ENCODE results near the gene ACOX1. TPM values are rescaled to one million over a fixed set of nuclear protein-coding genes. Genes with fewer than 3 reads are reported as not detected.

Gene ACOX1
- total and polyA plus RNA-seq, 2 of the 13 experiments (the other 11 are each of a cell fraction or from before 2014, with no cell fraction given), result 86.4 to 120 TPM

DNA sequence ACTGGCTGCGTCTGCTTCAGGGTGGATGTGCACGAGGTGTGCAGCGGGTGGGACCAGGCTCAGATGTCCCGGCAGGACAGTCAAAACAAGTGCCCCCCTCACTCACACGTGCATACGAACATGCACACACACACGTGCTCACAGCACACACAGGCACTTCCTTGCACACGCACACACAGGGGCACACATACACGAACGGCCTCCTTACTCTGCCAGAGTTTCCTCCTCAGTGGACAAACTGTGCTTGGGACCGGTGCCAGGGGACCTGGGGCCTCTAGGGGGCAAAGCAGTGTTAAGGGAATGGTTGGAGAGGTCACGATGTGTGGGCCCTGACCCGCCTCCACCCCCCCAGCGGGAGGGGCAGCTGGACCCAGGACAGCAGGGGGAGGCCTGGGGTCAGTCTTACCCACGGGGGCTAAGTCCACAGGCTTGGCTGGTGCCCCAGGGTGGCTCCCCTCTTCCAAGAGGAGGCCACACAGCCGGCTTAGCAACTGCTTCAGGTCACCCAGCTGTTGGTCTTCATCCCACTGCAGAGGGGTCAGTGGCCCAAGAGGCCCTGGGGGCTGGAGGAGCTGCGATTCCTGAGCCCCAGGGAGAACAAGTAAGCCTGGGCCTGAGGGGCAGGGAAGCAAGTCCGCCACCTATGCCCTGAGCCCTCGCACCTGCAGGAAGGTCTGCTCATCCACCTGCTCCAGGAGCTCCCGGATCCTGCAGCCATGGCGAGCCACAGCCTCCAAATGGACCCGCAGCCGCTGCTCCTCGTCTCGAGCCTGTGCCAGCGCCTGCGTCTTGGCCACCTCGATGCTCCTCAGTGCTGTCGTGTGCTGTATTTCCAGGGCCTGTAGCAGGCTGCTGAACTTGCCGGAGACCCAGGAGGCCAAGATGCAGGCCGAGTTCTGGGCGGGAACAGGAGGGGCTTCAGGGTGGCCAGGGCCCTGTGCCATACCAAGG lies 87.1 kb downstream of the ACOX1 start (continued):
- TF ChIP-seq TCF12 (IDR thresholded peaks at IDR 0.05), result no peak
- TF ChIP-seq TCF12 (CRISPR knock-in tag; IDR thresholded peaks at IDR 0.05), result peak; percentile 15; the same call in 1 of the 2 replicates
- TF ChIP-seq SP2 (CRISPR knock-in tag; IDR thresholded peaks at IDR 0.05), result no peak
- TF ChIP-seq REPIN1 (CRISPR knock-in tag; IDR thresholded peaks at IDR 0.05; ENCODE audit: borderline replicate concordance, low read depth), result peak; percentile 65; the same call in 1 of the 2 replicates
- no peak for TF ChIP-seq ZNF619 (CRISPR knock-in tag; IDR thresholded peaks at IDR 0.05)
- no peak for TF ChIP-seq ZNF776 (CRISPR knock-in tag; IDR thresholded peaks at IDR 0.05)
- TF ChIP-seq NRL (CRISPR knock-in tag; IDR thresholded peaks at IDR 0.05; ENCODE audit: borderline replicate concordance), result no peak; the same call in 1 of the 2 replicates
- peak; percentile 55; the same call in 1 of the 2 replicates for TF ChIP-seq ZNF564 (CRISPR knock-in tag; IDR thresholded peaks at IDR 0.05)
- peak; percentile 82 for TF ChIP-seq TBX2 (CRISPR knock-in tag; IDR thresholded peaks at IDR 0.05; ENCODE audit: borderline replicate concordance)
- TF ChIP-seq SKI (IDR thresholded peaks at IDR 0.05; ENCODE audit: partially characterized antibody), result no peak
- no peak for TF ChIP-seq ZNF577 (CRISPR knock-in tag; IDR thresholded peaks at IDR 0.05; ENCODE audit: borderline replicate concordance, low read depth)
- TF ChIP-seq ZNF225 (CRISPR knock-in tag; IDR thresholded peaks at IDR 0.05), result 0 out of 2 replicates have a peak, but pooled peaks have one; percentile 19
- TF ChIP-seq ZNF605 (CRISPR knock-in tag; IDR thresholded peaks at IDR 0.05), result peak; percentile 81
- 0 out of 2 replicates have a peak, but pooled peaks have one; percentile 42 for TF ChIP-seq ZNF337 (CRISPR knock-in tag; IDR thresholded peaks at IDR 0.05; ENCODE audit: borderline replicate concordance, low read depth)
- no peak; the same call in 1 of the 2 replicates for TF ChIP-seq BRD4 (CRISPR knock-in tag; IDR thresholded peaks at IDR 0.05)
- TF ChIP-seq ZNF205 (CRISPR knock-in tag; IDR thresholded peaks at IDR 0.05), result peak; percentile 89
- no peak for TF ChIP-seq PTBP1 (IDR thresholded peaks at IDR 0.05; ENCODE audit: low read depth, low read length, poor library complexity, severe bottlenecking)
- peak; percentile 94; the same call in 1 of the 2 replicates for TF ChIP-seq ZBTB7A (CRISPR knock-in tag; IDR thresholded peaks at IDR 0.05)
- TF ChIP-seq ATF7-NPFF (CRISPR knock-in tag; IDR thresholded peaks at IDR 0.05; ENCODE audit: low read depth), result peak; percentile 36; the same call in 1 of the 2 replicates
- TF ChIP-seq, protein P1, sequence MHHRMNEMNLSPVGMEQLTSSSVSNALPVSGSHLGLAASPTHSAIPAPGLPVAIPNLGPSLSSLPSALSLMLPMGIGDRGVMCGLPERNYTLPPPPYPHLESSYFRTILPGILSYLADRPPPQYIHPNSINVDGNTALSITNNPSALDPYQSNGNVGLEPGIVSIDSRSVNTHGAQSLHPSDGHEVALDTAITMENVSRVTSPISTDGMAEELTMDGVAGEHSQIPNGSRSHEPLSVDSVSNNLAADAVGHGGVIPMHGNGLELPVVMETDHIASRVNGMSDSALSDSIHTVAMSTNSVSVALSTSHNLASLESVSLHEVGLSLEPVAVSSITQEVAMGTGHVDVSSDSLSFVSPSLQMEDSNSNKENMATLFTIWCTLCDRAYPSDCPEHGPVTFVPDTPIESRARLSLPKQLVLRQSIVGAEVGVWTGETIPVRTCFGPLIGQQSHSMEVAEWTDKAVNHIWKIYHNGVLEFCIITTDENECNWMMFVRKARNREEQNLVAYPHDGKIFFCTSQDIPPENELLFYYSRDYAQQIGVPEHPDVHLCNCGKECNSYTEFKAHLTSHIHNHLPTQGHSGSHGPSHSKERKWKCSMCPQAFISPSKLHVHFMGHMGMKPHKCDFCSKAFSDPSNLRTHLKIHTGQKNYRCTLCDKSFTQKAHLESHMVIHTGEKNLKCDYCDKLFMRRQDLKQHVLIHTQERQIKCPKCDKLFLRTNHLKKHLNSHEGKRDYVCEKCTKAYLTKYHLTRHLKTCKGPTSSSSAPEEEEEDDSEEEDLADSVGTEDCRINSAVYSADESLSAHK (CRISPR knock-in tag; IDR thresholded peaks at IDR 0.05; ENCODE audit: borderline replicate concordance), result no peak
- no peak for TF ChIP-seq ZMYM3 (CRISPR knock-in tag; IDR thresholded peaks at IDR 0.05)
- TF ChIP-seq NFKBIZ (CRISPR knock-in tag; IDR thresholded peaks at IDR 0.05), result peak; percentile 83; the same call in 1 of the 2 replicates
- TF ChIP-seq ZBTB42 (CRISPR knock-in tag; IDR thresholded peaks at IDR 0.05), result no peak
- TF ChIP-seq ZFP36L2 (CRISPR knock-in tag; IDR thresholded peaks at IDR 0.05), result no peak
- TF ChIP-seq ZNF256 (CRISPR knock-in tag; conservative IDR thresholded peaks at IDR 0.05), result 0 out of 2 replicates have a peak, but pooled peaks have one; percentile 38
- TF ChIP-seq, protein P2, sequence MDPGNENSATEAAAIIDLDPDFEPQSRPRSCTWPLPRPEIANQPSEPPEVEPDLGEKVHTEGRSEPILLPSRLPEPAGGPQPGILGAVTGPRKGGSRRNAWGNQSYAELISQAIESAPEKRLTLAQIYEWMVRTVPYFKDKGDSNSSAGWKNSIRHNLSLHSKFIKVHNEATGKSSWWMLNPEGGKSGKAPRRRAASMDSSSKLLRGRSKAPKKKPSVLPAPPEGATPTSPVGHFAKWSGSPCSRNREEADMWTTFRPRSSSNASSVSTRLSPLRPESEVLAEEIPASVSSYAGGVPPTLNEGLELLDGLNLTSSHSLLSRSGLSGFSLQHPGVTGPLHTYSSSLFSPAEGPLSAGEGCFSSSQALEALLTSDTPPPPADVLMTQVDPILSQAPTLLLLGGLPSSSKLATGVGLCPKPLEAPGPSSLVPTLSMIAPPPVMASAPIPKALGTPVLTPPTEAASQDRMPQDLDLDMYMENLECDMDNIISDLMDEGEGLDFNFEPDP (CRISPR knock-in tag; conservative IDR thresholded peaks at IDR 0.05), result no peak
- TF ChIP-seq CREB1 (IDR thresholded peaks at IDR 0.05), result no peak
- TF ChIP-seq CREB1 (CRISPR knock-in tag; IDR thresholded peaks at IDR 0.05), result no peak; the same call in 1 of the 2 replicates
